GM12891 (cell line): Measurements from ENCODE around the gene TRMT1.

Source experiments
- DNase-seq: peaks from one replicate; pipeline ENCODE4 v3.0.0; 2011; ENCODE audit warnings: low spot score; ENCODE audit not compliant: insufficient read length
- FAIRE-seq: peaks from 2 replicates; lab custom pipeline; 2011; peaks lifted over from hg19 to GRCh38; lab: Jason Lieb, UNC
- PAX5 ChIP-seq: IDR thresholded peaks from 2 replicates; pipeline ENCODE4 v1.6.1; 2011; ENCODE audit warnings: low read length, moderate library complexity, mild to moderate bottlenecking; ENCODE audit not compliant: insufficient read depth, severe bottlenecking
- POLR2A ChIP-seq: IDR thresholded peaks from 2 replicates; pipeline ENCODE4 v1.6.1; 2011; ENCODE audit warnings: low read depth, low read length, control low read depth
- POLR2AphosphoS5 ChIP-seq: IDR thresholded peaks from 2 replicates; pipeline ENCODE4 v1.6.1; 2011; ENCODE audit warnings: low read depth, low read length, control low read depth
- POU2F2 ChIP-seq: IDR thresholded peaks from 2 replicates; pipeline ENCODE4 v1.6.1; 2011; ENCODE audit warnings: low read depth, mild to moderate bottlenecking, control low read depth, low read length, moderate library complexity
- SPI1 ChIP-seq: IDR thresholded peaks from 2 replicates; pipeline ENCODE4 v1.6.1; 2011; ENCODE audit warnings: low read depth, low read length, control low read depth
- TAF1 ChIP-seq: IDR thresholded peaks from 2 replicates; pipeline ENCODE4 v1.6.1; 2011; ENCODE audit warnings: low read depth, low read length, control low read depth

The TRMT1 gene

GRCh38 chr19:13102666-13103580 lies 13.6 kb downstream of the TRMT1 start, which contains the start of gene LYL1:
TSS of gene LYL1 (minus strand) at chr19:13102858. CDS start at chr19:13101171, 1,687 bp downstream.
- FAIRE-seq (peak; percentile 94), DNase-seq (no peak)
- TF ChIP-seq SPI1 (peak; percentile 93), POLR2AphosphoS5 (0 out of 2 replicates have a peak, but pooled peaks have one; percentile 35), PAX5 (no peak), TAF1 (no peak), POLR2A (no peak), POU2F2 (0 out of 2 replicates have a peak, but pooled peaks have one; percentile 59)

GRCh38 chr19:13102416-13102665 lies 14.2 kb downstream of the TRMT1 start:
- no peak for DNase-seq
- no peak for TF ChIP-seq POU2F2
- TF ChIP-seq TAF1 = no peak
- no peak for TF ChIP-seq PAX5
- no peak for TF ChIP-seq POLR2AphosphoS5
- TF ChIP-seq SPI1 = no peak
- no peak for TF ChIP-seq POLR2A
- no peak for FAIRE-seq

GRCh38 chr19:13101590-13102415 lies 14.7 kb downstream of the TRMT1 start:
- no peak for FAIRE-seq
- no peak for DNase-seq
- TF ChIP-seq PAX5 (no peak), TAF1 (no peak), POLR2A (no peak), POU2F2 (no peak), POLR2AphosphoS5 (no peak), SPI1 (no peak)

GRCh38 chr19:13100841-13101589 lies 15.5 kb downstream of the TRMT1 start:
- TF ChIP-seq TAF1 (no peak), POU2F2 (no peak), POLR2AphosphoS5 (no peak), POLR2A (no peak), PAX5 (no peak), SPI1 (no peak)
- no peak for FAIRE-seq
- no peak for DNase-seq

- no peak for TF ChIP-seq POLR2A
- TF ChIP-seq POLR2AphosphoS5 = peak; percentile 47; the same call in 1 of the 2 replicates
- peak; percentile 94; the same call in 1 of the 2 replicates for TF ChIP-seq POU2F2
- TF ChIP-seq PAX5 = peak; percentile 85
- no peak for TF ChIP-seq SPI1
- TF ChIP-seq TAF1 = no peak
- peak; percentile 71 for DNase-seq
- FAIRE-seq = peak; percentile 99
Observed at GRCh38 chr19:13100031-13100588, 16.4 kb downstream of the TRMT1 start.

GRCh38 chr19:13099073-13099999 lies 17.2 kb downstream of the TRMT1 start:
- DNase-seq = peak; percentile 71
- no peak for TF ChIP-seq POU2F2
- no peak for TF ChIP-seq TAF1
- no peak for FAIRE-seq

GRCh38 chr19:13098277-13099072 lies 18.1 kb downstream of the TRMT1 start:
- FAIRE-seq (no peak), DNase-seq (no peak)
- no peak for TF ChIP-seq POLR2AphosphoS5
- no peak for TF ChIP-seq POU2F2
